A673 (cell line): ENCODE data around the gene FAM131C. TPM values are rescaled to one million over a fixed set of nuclear protein-coding genes. Genes with fewer than 3 reads are reported as not detected.

Experiments used
- BruUV-seq: library from RNA; stranded (reverse); fragments of 400-500 nt; replicated peaks from 2 replicates; lab custom pipeline; 2021; lab: Mats Ljungman, UMichigan
- CTCF ChIA-PET: fragments of 300-600 bp; sonication (Branson Sonifier 250); formaldehyde crosslinking; loops from one replicate; lab custom pipeline; 2022; ENCODE audit warnings: antibody characterized with exemption; lab: Charles Lee
- POLR2A ChIA-PET: fragments of 300-600 bp; sonication (Branson Sonifier 250); formaldehyde crosslinking; loops from one replicate; lab custom pipeline; 2022; ENCODE audit warnings: antibody characterized with exemption; ENCODE audit not compliant: low non-redundant PET; lab: Charles Lee
- DNase-seq: peaks from one replicate; pipeline ENCODE4 v3.0.0-alpha.2; 2015; ENCODE audit warnings: low spot score
- H3K27ac ChIP-seq: fragments of 200-600 bp; sonication (generic); 2 replicates; pipeline ENCODE4 v1.5.1; 2016; ENCODE audit warnings: mixed run types, low read depth, mild to moderate bottlenecking, mixed read lengths, antibody characterized with exemption, low read length; ENCODE audit not compliant: poor library complexity, severe bottlenecking
- H3K27me3 ChIP-seq: fragments of 200-600 bp; sonication (generic); replicated peaks from 2 replicates; pipeline ENCODE4 v1.6.1; 2017; ENCODE audit warnings: mixed run types, low read depth, mild to moderate bottlenecking, mixed read lengths, antibody characterized with exemption, low read length; ENCODE audit not compliant: insufficient read depth, poor library complexity
- H3K36me3 ChIP-seq: fragments of 200-600 bp; sonication (generic); 2 replicates; pipeline ENCODE4 v1.6.1; 2016; ENCODE audit warnings: mixed run types, mild to moderate bottlenecking, mixed read lengths, antibody characterized with exemption, low read length; ENCODE audit not compliant: insufficient read depth, poor library complexity, severe bottlenecking
- H3K4me1 ChIP-seq: fragments of 200-600 bp; sonication (generic); 2 replicates; pipeline ENCODE4 v1.6.1; 2017; ENCODE audit warnings: mixed run types, mild to moderate bottlenecking, mixed read lengths, antibody characterized with exemption, low read length; ENCODE audit not compliant: insufficient read depth, poor library complexity, severe bottlenecking
- H3K4me3 ChIP-seq: fragments of 200-600 bp; sonication (generic); 2 replicates; pipeline ENCODE4 v1.5.1; 2016; ENCODE audit warnings: low read depth, mixed run types, mild to moderate bottlenecking, mixed read lengths, low read length; ENCODE audit not compliant: poor library complexity, severe bottlenecking
- H3K9me3 ChIP-seq: fragments of 200-600 bp; sonication (generic); 2 replicates; pipeline ENCODE4 v1.6.1; 2016; ENCODE audit warnings: mixed run types, low read depth, mild to moderate bottlenecking, mixed read lengths, antibody characterized with exemption, low read length; ENCODE audit not compliant: poor library complexity, severe bottlenecking
- CTCF ChIP-seq: fragments of 300-800, 200-600 bp; sonication (generic); conservative IDR thresholded peaks from 2 replicates; pipeline ENCODE4 v1.5.1; 2017; ENCODE audit warnings: low read depth, mild to moderate bottlenecking, antibody characterized with exemption, low read length, moderate library complexity, mixed read lengths
- EZH2 ChIP-seq: fragments of 200-600 bp; sonication (generic); IDR thresholded peaks from 2 replicates; pipeline ENCODE4 v1.6.1; 2017; ENCODE audit warnings: borderline replicate concordance, low read depth, mild to moderate bottlenecking, mixed read lengths, antibody characterized with exemption, low read length; ENCODE audit not compliant: poor library complexity, severe bottlenecking
- intact Hi-C: fragments of 100-400 bp; cut with micrococcal nuclease; formaldehyde crosslinking; loops from one replicate; pipeline ENCODE4 v1.10.0; 2022; ENCODE audit not compliant: unreplicated experiment
- total RNA-seq: library from RNA; stranded (reverse); gene quantifications from 2 replicates; pipeline ENCODE4 v1.2.3, GENCODE V29; 2021

FAM131C gene
- total RNA-seq, 1 experiment from 2014 or later: 0.71 TPM

DNA sequence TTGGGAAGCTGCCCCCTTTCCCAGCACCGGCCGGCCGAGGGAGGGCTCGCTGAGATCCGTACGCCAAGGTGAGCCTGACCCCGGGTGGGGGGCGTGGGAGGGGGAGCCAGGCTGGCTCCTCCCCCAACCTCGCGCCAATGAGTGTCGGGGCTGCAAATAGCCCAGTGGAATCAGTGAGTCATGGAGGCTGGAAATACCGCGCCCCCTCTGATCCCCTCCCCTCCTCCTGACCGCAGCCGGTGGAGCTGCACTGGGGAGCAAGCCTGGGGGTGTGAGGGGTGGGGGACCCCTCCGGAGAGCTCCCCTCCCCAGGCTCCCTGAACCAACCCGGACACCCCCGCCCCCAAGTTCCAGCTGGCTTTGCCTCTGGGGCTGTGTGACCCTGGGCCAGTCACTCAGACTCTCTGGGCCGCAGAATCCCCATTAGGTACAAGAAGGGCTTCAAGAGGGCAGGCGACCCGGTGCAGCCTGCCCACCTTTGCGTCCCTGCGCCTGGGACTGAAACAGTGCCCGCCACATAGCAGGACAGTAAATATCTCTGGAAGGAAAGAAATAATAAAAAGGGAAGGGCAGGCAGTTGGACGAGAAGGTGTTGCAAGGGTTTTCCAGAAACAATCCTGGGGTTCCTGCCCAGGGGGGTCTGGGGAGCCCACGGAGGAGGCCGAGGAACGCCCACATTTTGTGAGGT, 60.1 kb downstream of the FAM131C start:
- POLR2A ChIA-PET: no interaction called here
- H3K36me3 ChIP-seq: no peaks in the 10 kb centered on the region
- BruUV-seq: no TSS peak
- no peaks in the 10 kb centered on the region for H3K9me3 ChIP-seq
- intact Hi-C loops: no loop called here
- H3K4me1 ChIP-seq: peaks cover 10% of the 10 kb centered on the region
- H3K27me3 ChIP-seq: no peaks in the 10 kb centered on the region
- no peak for TF ChIP-seq EZH2
- TF ChIP-seq CTCF: no peak
- DNase-seq: peak; percentile 52
- CTCF ChIA-PET: no interaction called here
- peak overlapping the region; percentile 70 for H3K27ac ChIP-seq
- H3K4me3 ChIP-seq: peak overlapping the region; percentile 41

GRCh38 chr1:16012590-16013219, 60.7 kb downstream of the FAM131C start:
- peak overlapping the region; percentile 41 for H3K4me3 ChIP-seq
- TF ChIP-seq EZH2 (no peak), CTCF (no peak)
- intact Hi-C loops: no loop called here
- CTCF ChIA-PET: no interaction called here
- H3K9me3 ChIP-seq: no peaks in the 10 kb centered on the region
- no peaks in the 10 kb centered on the region for H3K36me3 ChIP-seq
- H3K27ac ChIP-seq: peak overlapping the region; percentile 70
- BruUV-seq: no TSS peak
- POLR2A ChIA-PET: no interaction called here
- H3K4me1 ChIP-seq: peaks cover 10% of the 10 kb centered on the region
- no peaks in the 10 kb centered on the region for H3K27me3 ChIP-seq
- peak; percentile 58 for DNase-seq

DNA sequence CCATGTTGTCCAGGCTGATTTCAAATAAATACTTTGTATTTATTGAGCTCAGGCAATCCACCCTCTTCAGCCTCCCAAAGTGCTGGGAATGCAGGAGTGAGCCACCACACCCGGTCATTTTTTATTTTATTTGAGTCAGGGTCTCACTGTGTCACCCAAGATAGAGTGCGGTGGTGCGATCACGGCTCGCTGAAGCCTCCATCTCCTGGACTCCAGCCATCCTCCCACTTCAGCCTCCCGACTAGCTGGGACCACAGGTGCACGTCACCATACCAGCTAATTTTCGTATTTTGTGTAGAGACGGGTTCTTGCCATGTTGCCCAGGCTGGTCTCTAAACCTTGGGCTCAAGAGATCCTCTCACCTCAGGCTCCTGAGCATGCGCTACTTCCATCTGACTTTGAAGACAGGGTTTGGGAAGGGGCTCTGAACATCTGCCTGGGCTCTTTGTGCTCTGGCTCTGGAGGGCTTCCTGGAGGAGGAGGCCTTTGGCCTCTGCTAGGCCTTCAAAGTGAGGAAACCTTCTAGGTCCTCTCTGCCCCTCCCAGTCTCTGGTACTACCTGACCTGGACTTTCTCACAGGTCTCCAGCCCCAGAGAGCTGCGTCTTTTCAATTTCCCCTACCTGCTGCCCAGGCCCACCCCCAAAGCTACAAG, 61.4 kb downstream of the FAM131C start:
- Histone ChIP-seq H3K27me3 (no peaks in the 10 kb centered on the region), H3K4me1 (peaks cover 10% of the 10 kb centered on the region), H3K9me3 (no peaks in the 10 kb centered on the region), H3K27ac (no peak overlapping the region), H3K4me3 (no peak overlapping the region), H3K36me3 (no peaks in the 10 kb centered on the region)
- ChIA-PET POLR2A (interaction anchor here (0.6 kb wide), 1 partner anchor 178 kb away, joined by 5 read pairs; no protein-coding TSS in a partner anchor), CTCF (no interaction called here)
- intact Hi-C loops: no loop called here
- TF ChIP-seq EZH2: no peak
- no peak for TF ChIP-seq CTCF
- no peak for DNase-seq
- no TSS peak for BruUV-seq
